Body of pancreas (tissue), 4 donors: ENCODE measurements around the gene PRSS38.

ENCODE experiments used
- POLR2A ChIP-seq, 3 donors: fragments of 450-650 bp; IDR thresholded peaks; one replicate each; pipeline ENCODE4 v1.6.1; 2016; ENCODE audit warnings: antibody characterized with exemption in 3 of 3, mild to moderate bottlenecking in 2 of 3
- TF ChIP-seq, protein P1 (sequence below), 7 experiments: fragments of 450-650 bp in 4 of 7; fragments of 200-600 bp in 3 of 7; sonication (generic) in 3 of 7; IDR thresholded peaks; one replicate each; pipeline ENCODE4 v1.5.1; 2016 to 2019; ENCODE audit warnings: antibody characterized with exemption in 7 of 7

DNA sequence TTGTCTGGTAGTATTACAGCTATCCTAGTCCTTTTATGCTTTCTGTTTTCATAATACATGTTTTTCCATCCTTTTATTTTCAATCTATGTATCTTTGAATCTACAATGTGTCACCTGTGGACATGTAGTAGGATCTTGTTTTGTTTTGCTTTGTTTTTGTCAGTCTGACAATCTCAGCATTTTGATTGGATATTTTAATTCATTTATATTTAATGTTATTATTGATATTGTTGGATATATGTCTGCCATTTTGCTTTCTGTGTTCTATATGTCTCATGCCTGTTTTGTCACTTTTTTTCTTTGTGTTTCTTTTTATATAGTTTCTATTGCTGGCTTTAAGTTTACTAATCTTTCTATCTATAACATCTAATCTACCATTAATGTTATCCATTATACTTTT, 11.5 kb upstream of the PRSS38 start:
- TF ChIP-seq POLR2A (IDR thresholded peaks at IDR 0.05) = no peak
- TF ChIP-seq, protein P1, sequence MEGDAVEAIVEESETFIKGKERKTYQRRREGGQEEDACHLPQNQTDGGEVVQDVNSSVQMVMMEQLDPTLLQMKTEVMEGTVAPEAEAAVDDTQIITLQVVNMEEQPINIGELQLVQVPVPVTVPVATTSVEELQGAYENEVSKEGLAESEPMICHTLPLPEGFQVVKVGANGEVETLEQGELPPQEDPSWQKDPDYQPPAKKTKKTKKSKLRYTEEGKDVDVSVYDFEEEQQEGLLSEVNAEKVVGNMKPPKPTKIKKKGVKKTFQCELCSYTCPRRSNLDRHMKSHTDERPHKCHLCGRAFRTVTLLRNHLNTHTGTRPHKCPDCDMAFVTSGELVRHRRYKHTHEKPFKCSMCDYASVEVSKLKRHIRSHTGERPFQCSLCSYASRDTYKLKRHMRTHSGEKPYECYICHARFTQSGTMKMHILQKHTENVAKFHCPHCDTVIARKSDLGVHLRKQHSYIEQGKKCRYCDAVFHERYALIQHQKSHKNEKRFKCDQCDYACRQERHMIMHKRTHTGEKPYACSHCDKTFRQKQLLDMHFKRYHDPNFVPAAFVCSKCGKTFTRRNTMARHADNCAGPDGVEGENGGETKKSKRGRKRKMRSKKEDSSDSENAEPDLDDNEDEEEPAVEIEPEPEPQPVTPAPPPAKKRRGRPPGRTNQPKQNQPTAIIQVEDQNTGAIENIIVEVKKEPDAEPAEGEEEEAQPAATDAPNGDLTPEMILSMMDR (IDR thresholded peaks at IDR 0.05) = no peak
